HK-2 (cell line): ENCODE measurements around the gene ARHGAP24.
"Not testable (repeated sequence)": the region's sequence is repeated elsewhere in the genome, so short reads cannot be mapped to it uniquely, and the experiment has no call there.

ENCODE experiments used
- DNase-seq: peaks from one replicate; pipeline ENCODE4 v3.0.0-alpha.2; 2018; ENCODE audit not compliant: unreplicated experiment

Gene ARHGAP24

DNA sequence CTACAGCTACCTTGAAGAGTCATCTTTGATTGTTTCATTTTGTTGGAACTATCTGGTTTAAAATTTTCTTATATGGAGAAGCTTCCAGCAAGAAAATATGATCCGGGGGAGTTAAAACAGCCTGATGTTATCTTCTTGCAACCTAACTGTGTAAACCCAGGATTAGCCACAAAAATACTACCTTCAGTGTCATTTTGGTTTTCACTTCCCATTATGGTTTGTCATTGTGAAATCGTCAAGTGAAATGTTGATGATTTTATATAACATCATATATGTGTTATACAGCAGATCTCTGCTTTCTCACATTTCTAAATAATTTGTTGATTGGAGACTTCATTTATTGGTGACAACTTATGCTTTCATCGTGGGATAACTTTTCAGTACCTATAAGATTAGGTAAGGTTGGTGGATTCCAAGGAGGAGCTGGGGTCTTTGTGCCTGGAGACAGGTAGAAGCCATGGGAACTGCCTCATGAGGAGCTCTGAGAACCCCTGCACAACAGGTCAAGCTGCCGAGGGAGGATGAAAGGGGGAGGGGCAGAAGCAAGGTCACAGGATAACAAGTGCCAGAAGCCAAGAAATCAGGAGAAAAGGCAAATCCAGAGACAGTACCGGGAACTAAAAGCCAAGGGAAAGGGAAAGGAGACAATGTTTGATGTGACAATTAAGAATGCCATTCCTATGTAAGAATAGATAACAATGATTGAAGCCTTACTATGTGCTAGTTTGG is 7.2 kb downstream of the ARHGAP24 start:
- DNase-seq, result no peak

DNA sequence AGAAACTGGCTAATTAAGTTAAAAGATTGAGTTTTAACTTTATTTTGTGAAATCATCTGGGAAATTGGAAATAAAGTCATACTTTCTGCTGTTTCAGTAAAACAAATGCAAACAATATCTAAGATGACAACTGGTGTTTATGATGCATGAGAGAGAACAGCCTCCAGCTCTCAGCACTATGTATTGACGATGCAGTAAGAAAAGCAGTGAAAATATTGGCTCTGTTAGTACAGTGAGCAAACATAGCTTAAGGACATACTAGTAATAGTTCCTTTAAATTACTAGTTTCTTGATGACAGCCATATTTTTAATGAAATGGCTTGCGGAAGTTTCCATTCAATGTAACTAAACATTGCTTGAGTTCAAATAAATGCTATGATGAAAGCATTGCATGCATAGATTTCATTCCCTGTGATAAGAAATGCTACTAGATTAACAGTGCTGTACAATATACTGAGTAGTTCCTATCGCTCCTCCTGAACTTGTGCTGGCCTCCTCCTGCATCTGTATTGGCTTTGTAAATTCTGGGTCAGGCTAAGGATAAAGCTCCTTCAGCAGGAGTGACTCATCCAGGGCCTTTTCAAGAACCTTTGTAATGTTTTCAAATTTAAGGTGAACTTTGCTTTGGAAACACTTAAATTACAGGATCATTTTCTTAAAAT is 11.6 kb downstream of the ARHGAP24 start:
- DNase-seq, result no peak

DNA sequence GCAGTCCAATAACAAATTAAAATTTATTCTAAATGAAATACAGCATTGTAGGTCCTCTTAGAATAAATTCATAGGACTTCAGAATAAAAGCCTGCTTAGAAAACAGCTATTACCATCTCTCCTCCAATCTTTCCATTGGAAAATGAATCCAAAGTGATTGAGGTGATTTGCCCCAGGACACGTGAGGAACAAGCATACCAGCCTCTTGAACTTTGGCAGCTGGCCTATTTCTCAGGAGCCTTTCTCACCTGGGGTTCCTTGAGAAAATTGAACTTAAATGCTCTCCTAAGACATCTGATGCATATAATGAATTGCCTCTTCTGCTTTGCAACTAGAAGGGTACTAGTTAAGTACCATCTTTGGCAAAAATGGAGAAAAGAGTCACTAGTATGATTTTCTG is 13.5 kb downstream of the ARHGAP24 start:
- no peak for DNase-seq

DNA sequence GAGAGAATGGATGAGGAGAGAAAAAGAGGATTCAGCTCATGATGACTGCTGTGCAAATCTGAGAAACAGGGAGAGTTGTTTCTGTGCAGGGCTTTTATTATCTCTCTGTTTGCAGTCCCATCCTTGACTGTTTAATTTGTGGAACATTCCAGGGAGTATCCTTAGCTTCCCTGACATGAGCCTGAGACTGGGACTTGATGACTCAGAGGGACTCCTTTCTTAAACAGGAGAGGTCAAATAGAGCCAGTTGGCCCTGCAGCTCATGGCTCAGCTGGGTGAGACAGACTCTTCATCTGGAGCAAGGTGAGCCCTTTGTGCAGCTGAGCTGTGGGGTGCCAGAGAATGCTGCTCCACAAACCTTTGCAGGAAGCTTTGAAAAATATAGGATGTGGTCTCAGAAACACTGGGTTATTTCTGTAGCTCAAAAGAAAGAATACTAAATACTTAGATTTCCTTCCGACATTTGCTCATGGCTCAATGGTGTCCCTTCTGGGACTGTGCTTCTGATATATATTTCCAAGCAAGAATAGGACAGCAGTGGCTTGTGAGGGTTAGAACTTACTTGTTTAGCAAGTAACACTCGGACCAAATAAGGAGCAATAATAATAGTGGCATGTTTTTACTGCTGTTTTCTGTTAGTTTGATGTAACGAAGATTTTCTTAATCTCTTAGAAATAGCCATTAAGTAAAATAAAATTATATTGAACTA is 14.5 kb downstream of the ARHGAP24 start:
- no peak for DNase-seq

DNA sequence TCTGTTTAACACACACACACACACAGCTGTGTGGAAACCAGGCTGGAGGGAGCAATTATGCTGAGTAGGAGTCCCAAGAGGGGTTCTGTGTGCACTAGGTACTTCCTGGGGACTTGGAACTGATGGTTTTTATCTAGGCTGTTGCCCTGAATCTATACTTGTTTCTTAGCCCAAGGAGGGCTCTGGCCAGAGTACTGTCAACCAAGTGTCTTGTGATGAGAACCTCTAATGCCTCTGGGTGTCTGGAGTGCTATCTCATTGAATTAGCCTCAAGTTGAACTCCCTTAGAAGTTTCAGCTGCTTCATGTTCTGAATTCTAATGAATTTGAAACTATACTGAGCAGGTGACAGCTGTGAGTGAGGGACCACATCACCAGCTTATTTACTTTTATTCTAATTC is 16.6 kb downstream of the ARHGAP24 start:
- no peak for DNase-seq

DNA sequence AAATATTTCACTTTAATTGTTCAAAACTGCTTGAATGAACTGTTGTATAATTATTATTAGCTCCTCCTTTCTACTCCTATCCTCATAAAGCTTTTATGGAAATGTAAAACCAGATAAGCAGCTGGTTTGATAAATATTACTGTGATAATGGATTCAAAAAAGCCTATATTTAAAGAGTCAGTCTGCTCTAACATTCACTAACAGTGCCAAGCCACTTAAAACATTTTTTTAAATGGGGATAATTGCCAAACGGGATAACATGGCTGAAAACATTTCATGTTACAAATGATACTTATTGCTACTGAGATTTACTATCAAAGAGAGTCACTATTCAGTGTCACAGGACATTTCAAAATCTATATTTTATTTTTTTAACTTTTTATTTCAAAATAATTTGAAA is 17.4 kb downstream of the ARHGAP24 start:
- DNase-seq, result no peak

DNA sequence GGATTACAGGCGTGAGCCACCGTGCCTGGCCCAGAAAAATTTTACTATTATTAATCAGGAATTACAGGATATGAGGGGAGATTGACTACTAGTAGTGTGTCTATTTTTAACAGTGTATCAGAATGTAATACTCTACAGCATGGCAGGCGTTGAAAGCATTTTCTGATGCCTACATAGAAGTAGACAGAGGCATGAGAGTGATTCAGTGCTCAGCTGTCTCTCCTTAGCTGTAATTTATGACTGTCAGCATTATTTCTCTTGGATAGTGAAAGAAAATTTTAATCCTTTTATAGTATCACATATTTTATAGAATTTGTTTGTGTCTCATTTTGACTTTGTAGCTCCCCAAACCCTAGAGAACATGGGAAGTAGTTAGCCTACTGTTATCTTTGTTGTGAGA is 20.7 kb downstream of the ARHGAP24 start:
- DNase-seq, result no peak

DNA sequence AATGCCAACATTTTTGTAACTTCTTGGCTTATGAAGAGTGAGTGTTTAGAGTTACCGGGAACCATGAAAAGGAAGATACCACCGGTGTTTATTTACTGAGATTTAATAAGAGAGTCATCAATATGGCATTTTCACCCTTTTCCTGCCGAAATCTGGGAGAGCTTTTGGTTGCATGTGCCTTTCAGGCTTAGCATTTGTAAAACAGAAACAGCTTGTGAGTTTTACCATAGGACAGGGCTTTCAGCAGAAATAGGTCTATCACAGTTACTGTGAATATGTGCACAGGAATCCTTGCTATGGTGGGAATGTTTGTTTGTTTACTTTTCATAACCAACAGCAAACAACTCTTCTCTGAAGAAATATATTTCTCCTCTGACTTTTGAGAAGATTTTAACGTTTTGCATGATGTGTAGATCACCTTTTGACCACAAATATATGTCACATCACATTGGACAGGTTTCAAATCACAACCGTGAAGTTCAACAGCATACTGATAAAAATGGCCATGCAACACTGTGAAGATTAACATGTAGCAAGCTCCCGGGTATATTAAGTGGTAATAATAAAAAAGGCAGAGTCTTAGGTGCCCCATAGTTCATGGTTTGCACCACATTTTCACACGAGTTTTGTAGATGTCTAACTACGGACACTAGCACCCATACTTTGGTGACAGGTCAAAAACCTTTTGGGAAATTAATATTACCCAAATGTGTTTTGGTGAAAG is 21.3 kb downstream of the ARHGAP24 start:
- DNase-seq, result no peak

DNA sequence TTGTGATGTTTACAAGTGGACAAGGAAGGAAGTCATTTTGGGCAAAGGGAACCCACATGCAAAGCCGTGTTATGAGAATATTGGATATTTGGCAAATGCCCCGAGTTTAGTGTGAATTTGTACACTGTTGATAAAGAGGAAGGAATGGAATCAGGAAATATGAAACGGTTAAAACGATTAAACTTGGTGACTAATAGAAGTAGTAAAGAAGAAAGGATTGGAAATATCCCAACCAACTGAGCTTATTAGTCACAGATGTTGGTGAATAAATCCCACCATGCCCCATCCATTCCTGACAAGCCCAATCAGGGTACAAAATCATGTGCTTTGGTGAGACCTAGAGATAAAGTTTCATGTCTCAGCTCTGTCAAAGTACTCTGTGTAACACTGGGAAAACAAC is 22.0 kb downstream of the ARHGAP24 start:
- DNase-seq, result no peak

DNA sequence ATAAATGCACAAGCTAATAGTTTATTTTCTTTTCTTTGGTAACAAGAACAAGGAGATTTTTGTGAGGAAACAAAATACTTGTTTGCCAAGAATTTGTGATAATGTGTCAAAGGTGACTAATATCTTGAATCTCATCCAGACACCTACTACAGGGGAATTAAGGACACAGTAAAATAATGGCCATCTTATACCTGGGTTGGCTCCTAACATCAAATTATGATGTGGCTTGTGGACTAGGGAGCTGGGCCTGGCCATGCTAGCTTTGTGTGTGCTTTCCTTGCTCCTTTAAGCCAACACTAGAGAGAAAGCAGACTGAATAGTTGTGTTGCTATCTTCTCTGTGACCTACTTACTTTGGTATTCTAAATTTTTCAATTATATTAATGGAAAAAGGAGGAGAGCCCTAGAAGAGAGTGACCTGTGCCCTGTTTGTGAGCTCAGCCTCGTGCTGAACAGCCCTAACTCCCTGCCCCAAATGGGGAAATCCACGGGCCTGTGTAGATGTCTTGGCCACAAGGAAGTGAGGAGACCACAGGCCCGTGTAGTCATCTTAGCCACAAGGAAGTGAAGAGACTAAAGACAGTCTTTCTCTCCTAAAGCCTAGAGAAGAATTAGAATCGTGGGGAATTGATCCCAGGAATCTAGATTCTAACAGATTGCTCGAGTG is 23.3 kb downstream of the ARHGAP24 start:
- peak; percentile 18 for DNase-seq

DNA sequence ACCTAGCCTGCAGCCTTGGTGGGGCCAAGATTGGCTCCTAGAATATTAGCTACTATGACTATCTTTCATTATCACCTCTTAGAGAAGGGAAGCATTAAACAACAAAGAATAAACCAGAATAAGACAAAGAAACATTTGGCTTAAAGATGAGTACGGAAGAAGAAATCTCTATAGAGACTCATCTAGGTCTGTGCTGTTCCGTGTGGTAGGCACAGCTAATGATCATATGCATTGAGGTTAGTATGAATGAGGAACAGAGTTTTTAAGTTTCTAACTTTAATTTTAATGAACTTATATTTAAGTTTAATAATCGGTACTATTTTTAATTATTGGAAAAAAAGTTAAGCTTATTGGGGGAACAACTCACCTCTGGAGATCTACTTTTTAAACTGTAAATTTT is 24.6 kb downstream of the ARHGAP24 start:
- no peak for DNase-seq

DNA sequence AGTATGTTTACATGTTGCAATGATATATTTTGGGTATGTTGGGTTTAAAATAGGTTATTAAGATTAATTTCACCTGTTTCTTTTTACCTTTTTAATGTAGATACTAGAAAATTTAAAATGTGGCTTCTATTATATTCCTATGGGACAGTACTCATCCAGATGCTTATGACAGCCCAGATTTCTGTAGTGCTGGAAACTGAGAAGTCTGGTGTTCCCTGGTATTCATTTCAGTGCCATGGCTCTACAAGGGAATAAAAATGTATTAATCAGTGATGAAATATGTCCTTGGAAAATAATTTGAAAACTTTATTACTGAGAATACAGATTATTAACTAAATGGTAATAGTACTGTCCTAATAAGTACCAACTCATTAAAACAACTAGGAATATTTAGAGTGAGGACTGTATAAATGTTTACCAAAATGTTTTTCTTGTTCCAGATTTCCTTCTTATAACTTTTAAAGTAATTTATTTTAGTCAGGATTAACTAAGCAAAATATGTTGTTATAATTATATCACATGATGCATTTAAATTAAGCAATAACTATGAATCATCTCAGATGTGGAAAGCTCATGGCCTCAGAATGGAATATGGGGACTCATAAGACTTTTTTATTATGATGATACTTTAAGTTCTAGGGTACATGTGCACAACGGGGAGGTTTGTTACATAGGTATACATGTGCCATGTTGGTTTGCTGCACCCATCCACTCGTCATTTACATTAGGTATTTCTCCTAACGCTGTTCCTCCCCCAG is 25.3 kb downstream of the ARHGAP24 start:
- DNase-seq, result no peak

DNA sequence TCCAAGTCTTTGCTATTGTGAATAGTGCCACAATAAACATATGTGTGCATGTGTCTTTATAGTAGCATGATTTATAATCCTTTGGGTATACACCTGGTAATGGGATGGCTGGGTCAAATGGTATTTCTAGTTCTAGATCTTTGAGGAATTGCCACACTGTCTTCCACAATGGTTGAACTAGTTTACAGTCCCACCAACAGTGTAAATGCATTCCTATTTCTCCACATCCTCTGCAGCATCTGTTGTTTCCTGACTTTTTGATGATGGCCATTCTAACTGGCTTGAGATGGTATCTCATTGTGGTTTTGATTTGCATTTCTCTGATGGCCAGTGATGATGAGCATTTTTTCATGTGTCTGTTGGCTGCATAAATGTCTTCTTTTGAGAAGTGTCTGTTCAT is 26.2 kb downstream of the ARHGAP24 start:
- not testable (repeated sequence) for DNase-seq

DNA sequence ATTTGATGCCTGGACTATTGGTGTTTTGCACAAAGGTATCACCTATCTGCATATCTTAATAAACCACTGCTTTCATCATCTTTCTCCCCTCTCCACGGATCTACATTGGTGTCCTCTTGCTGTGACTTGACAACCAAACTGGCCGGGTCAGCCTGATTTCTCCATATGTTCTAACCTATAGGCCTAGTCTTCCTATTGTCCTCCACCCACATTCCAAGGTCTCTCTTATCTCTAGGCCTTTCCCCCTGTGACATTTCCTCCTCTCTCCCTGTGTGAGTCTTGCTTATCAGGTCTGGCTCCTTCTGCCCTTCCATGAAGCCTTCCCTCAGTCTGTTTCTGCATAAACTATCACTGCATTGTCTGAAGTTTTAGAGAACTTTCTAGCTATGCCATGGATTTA is 33.7 kb downstream of the ARHGAP24 start:
- no peak for DNase-seq

DNA sequence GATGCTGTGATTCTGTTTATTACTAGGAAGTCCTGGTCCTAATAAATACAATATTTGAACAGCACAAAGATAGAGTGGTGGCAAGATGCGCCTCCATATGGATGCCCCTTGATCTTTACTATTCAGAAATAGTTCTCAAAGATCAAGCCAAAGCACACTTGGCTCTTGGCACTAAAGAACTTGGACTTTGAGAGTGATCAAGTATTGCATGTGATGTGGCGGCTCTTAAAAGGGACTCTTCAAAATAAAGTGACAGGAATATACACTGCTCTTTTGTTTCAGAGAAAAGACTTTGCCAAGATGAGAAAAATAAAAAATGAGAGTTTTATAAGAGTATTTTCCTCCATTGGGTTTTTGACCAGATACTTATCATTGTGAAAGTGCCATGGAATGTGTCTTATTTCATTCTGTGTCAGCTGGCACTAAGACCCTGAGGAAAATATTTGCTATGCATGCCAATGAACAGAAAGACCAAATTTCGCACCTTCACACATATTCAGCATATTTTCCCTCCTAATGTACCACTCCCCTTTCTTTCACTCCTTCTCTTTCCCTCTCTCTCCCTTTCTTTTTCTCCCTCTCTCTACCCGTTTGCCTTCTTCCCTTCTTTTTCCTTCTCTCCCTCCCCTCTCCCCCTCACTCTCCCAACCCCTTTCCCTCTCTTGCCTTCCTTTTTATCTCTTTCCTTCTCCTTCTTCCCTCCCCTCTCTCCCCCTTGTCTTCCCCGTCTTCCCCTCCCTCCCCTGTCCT is 35.1 kb downstream of the ARHGAP24 start:
- DNase-seq, result no peak

DNA sequence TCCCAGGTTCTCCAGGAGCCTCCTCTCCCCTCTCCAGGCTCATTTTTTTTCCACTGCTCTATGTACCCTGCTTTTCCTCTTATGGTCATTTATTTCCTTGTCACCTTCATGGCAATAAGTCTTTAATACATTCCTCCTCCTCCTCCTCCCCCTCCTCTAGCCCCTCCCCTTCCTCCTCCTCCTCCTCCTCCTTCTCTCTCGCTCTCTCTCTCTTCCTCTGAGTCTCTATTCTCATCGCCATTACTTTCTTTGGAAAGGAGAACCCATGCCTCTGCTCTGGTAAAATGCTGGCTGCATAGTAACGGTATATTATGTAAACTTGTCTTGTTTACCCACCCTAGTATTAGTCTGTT is 35.7 kb downstream of the ARHGAP24 start:
- DNase-seq, result no peak

DNA sequence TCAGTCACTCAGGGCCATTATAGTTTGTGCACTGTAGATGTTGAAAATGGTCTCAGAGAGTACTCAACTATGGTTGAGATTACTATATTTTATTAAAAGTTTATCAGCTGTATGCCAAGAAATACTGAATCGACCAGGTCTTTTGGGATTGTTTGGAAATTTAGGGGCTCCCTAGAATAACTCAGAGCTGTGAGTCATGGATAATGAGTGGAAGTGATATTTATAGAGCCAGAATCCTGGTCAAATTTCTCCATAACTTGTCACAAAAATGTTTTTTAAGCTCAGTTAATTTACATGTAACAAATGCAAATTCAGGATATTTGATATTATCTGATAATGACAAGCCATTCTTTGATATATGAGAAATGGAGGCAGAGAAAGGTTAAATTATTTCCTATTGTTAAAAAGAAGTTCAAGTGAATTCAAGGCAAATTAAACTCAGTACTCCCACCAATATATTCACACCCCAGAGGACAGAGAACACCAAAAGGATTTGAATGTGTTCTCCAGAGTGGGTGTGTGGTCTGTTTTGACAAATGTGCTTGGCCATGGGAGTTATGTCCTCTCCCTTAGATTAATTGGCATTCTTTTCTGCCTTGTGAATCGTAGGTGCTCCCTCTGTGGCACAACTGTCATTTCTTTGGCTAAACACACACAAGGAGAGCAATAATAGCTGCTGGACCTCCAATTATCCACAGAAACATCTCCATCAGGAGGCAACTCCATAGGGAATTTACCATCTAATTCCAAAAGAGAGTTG is 37.7 kb downstream of the ARHGAP24 start:
- DNase-seq, result no peak

DNA sequence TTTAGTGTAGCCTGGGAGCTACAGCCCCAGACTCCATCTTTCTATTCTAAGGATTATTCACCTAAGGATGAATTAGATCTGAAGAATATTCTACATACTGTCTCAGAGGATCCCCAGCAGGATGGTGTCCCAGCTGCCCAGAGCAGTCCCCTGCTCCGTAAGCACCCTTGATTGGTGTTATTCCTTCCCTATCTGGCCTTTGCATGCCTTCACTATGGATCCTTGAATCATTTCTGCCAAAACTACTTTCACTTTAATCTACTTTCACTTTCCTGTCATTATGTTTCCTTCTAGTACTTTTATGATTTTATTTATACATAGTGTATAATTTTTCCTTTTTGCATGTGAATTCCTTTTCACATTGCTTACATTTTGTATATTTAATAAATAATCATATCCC is 39.2 kb downstream of the ARHGAP24 start:
- no peak for DNase-seq

DNA sequence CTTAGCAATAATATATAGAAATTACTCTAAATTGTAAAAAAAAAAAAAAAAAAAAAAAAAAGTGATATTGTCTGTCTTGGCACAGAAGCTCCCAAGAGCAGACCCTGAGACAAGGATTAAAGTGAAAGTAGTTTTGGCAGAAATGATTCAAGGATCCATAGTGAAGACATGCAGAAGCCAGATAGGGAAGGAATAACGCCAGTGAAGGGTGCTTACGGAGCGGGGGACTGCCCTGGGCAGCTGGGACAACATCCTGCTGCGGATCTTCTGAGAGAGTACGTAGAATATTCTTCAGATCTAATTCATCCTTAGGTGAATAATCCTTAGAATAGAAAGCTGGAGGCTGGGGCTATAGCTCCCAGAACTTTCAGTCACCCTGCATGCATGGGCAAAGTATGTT is 39.8 kb downstream of the ARHGAP24 start:
- DNase-seq, result no peak

DNA sequence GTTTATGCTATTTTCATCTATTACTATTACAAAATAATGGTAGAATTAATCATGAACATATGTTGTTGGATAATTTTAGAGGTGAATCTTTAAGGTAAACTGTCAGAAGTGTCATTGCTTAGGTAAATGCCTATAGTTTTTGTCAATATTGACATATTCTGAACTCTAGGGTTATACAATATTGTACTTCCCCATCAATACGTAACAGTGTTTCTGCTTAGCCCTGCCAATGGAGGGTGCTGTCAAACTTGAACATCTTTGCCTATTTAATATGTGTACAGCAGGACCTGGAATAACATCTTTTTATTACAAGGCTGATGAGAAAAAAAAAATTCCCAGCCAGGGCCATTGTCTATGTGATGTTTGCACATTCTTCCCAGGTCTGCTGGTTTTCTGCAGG is 40.8 kb downstream of the ARHGAP24 start:
- no peak for DNase-seq
